Measurements from ENCODE around the gene ANKRD63. TPM values are rescaled to one million over a fixed set of nuclear protein-coding genes. Genes with fewer than 3 reads are reported as not detected.

The ANKRD63 gene
- total RNA-seq, 1 donor: not detected

- peak overlapping the region; percentile 29 for H3K4me3 ChIP-seq (ENCODE audit: low read length)
- no peaks in the 10 kb centered on the region for H3K27me3 ChIP-seq (ENCODE audit: insufficient read depth, low read length)
- H3K4me1 ChIP-seq (ENCODE audit: insufficient read depth, low read length): peaks cover 36% of the 10 kb centered on the region
- no peaks in the 10 kb centered on the region for H3K9me3 ChIP-seq (ENCODE audit: low read depth, low read length)
Measured at GRCh38 chr15:40322531-40323238, 39.8 kb upstream of the ANKRD63 start.

GRCh38 chr15:40320931-40321371 lies 38.1 kb upstream of the ANKRD63 start:
- Histone ChIP-seq H3K4me1 (ENCODE audit: insufficient read depth, low read length) (peaks cover 24% of the 10 kb centered on the region), H3K4me3 (ENCODE audit: low read length) (no peak overlapping the region), H3K27me3 (ENCODE audit: insufficient read depth, low read length) (no peaks in the 10 kb centered on the region), H3K9me3 (ENCODE audit: low read depth, low read length) (no peaks in the 10 kb centered on the region)

GRCh38 chr15:40320409-40320808 lies 37.5 kb upstream of the ANKRD63 start:
- Histone ChIP-seq H3K9me3 (ENCODE audit: low read depth, low read length) (no peaks in the 10 kb centered on the region), H3K4me3 (ENCODE audit: low read length) (no peak overlapping the region), H3K27me3 (ENCODE audit: insufficient read depth, low read length) (no peaks in the 10 kb centered on the region), H3K4me1 (ENCODE audit: insufficient read depth, low read length) (peaks cover 19% of the 10 kb centered on the region)

- H3K9me3 ChIP-seq (ENCODE audit: low read depth, low read length): no peaks in the 10 kb centered on the region
- H3K27me3 ChIP-seq (ENCODE audit: insufficient read depth, low read length): no peaks in the 10 kb centered on the region
- H3K4me3 ChIP-seq (ENCODE audit: low read length): no peak overlapping the region
Measured at GRCh38 chr15:40317580-40317979, 34.7 kb upstream of the ANKRD63 start.

GRCh38 chr15:40316931-40317330 lies 34.1 kb upstream of the ANKRD63 start:
- no peak overlapping the region for H3K4me3 ChIP-seq (ENCODE audit: low read length)
- no peaks in the 10 kb centered on the region for H3K27me3 ChIP-seq (ENCODE audit: insufficient read depth, low read length)
- peaks cover 18% of the 10 kb centered on the region for H3K4me1 ChIP-seq (ENCODE audit: insufficient read depth, low read length)
- no peaks in the 10 kb centered on the region for H3K9me3 ChIP-seq (ENCODE audit: low read depth, low read length)

More at GRCh38 chr15:40317580-40317979, 34.7 kb upstream of the ANKRD63 start:
- peaks cover 18% of the 10 kb centered on the region for H3K4me1 ChIP-seq (ENCODE audit: insufficient read depth, low read length)

GRCh38 chr15:40314723-40315276 lies 31.9 kb upstream of the ANKRD63 start:
- Histone ChIP-seq H3K4me3 (ENCODE audit: low read length) (no peak overlapping the region), H3K27me3 (ENCODE audit: insufficient read depth, low read length) (no peaks in the 10 kb centered on the region), H3K4me1 (ENCODE audit: insufficient read depth, low read length) (peaks cover 25% of the 10 kb centered on the region), H3K9me3 (ENCODE audit: low read depth, low read length) (no peaks in the 10 kb centered on the region)

GRCh38 chr15:40313531-40314398 lies 30.9 kb upstream of the ANKRD63 start:
- no peaks in the 10 kb centered on the region for H3K9me3 ChIP-seq (ENCODE audit: low read depth, low read length)
- H3K4me1 ChIP-seq (ENCODE audit: insufficient read depth, low read length): peaks cover 35% of the 10 kb centered on the region
- no peaks in the 10 kb centered on the region for H3K27me3 ChIP-seq (ENCODE audit: insufficient read depth, low read length)

GRCh38 chr15:40312370-40313158 lies 29.7 kb upstream of the ANKRD63 start:
- Histone ChIP-seq H3K4me1 (ENCODE audit: insufficient read depth, low read length) (peaks cover 37% of the 10 kb centered on the region), H3K9me3 (ENCODE audit: low read depth, low read length) (no peaks in the 10 kb centered on the region), H3K27me3 (ENCODE audit: insufficient read depth, low read length) (no peaks in the 10 kb centered on the region), H3K4me3 (ENCODE audit: low read length) (no peak overlapping the region)

More at GRCh38 chr15:40313531-40314398, 30.9 kb upstream of the ANKRD63 start:
- no peak overlapping the region for H3K4me3 ChIP-seq (ENCODE audit: low read length)

- Histone ChIP-seq H3K9me3 (ENCODE audit: low read depth, low read length) (no peaks in the 10 kb centered on the region), H3K4me3 (ENCODE audit: low read length) (no peak overlapping the region), H3K4me1 (ENCODE audit: insufficient read depth, low read length) (peaks cover 43% of the 10 kb centered on the region), H3K27me3 (ENCODE audit: insufficient read depth, low read length) (no peaks in the 10 kb centered on the region)
Measured at GRCh38 chr15:40310993-40311392, 28.1 kb upstream of the ANKRD63 start.

GRCh38 chr15:40310001-40310959 lies 27.4 kb upstream of the ANKRD63 start:
- H3K4me1 ChIP-seq (ENCODE audit: insufficient read depth, low read length): peaks cover 50% of the 10 kb centered on the region
- H3K27me3 ChIP-seq (ENCODE audit: insufficient read depth, low read length): no peaks in the 10 kb centered on the region
- H3K4me3 ChIP-seq (ENCODE audit: low read length): no peak overlapping the region
- no peaks in the 10 kb centered on the region for H3K9me3 ChIP-seq (ENCODE audit: low read depth, low read length)

GRCh38 chr15:40309344-40309862 lies 26.5 kb upstream of the ANKRD63 start:
- Histone ChIP-seq H3K4me1 (ENCODE audit: insufficient read depth, low read length) (peaks cover 59% of the 10 kb centered on the region), H3K4me3 (ENCODE audit: low read length) (peak overlapping the region; percentile 65), H3K9me3 (ENCODE audit: low read depth, low read length) (no peaks in the 10 kb centered on the region), H3K27me3 (ENCODE audit: insufficient read depth, low read length) (no peaks in the 10 kb centered on the region)

GRCh38 chr15:40307421-40308211 lies 24.8 kb upstream of the ANKRD63 start, which contains the start of gene PLCB2:
Gene PLCB2 (minus strand): TSS chr15:40307935. CDS start chr15:40307672, 263 bp downstream.
- H3K9me3 ChIP-seq (ENCODE audit: low read depth, low read length): no peaks in the 10 kb centered on the region
- peaks cover 49% of the 10 kb centered on the region for H3K4me1 ChIP-seq (ENCODE audit: insufficient read depth, low read length)
- no peaks in the 10 kb centered on the region for H3K27me3 ChIP-seq (ENCODE audit: insufficient read depth, low read length)
- peak within 1 kb of the TSS; percentile 65 for H3K4me3 ChIP-seq (ENCODE audit: low read length)

- Histone ChIP-seq H3K27me3 (ENCODE audit: insufficient read depth, low read length) (no peaks in the 10 kb centered on the region), H3K4me3 (ENCODE audit: low read length) (peak overlapping the region; percentile 65), H3K4me1 (ENCODE audit: insufficient read depth, low read length) (peaks cover 54% of the 10 kb centered on the region), H3K9me3 (ENCODE audit: low read depth, low read length) (no peaks in the 10 kb centered on the region)
Measured at GRCh38 chr15:40306908-40307307, 24.0 kb upstream of the ANKRD63 start.

Data from mononuclear cell (primary cell).